ENCODE measurements around the gene SLC25A10.

SLC25A10 gene

GRCh38 chr17:81695211-81695610, 16.9 kb upstream of the SLC25A10 start:
- H3K18ac ChIP-seq (ENCODE audit: low read depth in 1 of 2, low read length in 2 of 2): no peak overlapping the region
- H3K4me2 ChIP-seq (ENCODE audit: low read length, poor library complexity, severe bottlenecking): no peak overlapping the region
- H2AK5ac ChIP-seq (ENCODE audit: low read length, severe bottlenecking): no peak overlapping the region
- H2BK12ac ChIP-seq (ENCODE audit: low read length in 2 of 2): no peak overlapping the region
- DNase-seq: no peak
- H3K36me3 ChIP-seq (ENCODE audit: control insufficient read depth in 1 of 2, insufficient read depth in 2 of 2, low read depth in 1 of 2, low read length in 2 of 2): peaks cover 91 to 92% of the 10 kb centered on the region in 2 experiments
- H2BK5ac ChIP-seq (ENCODE audit: low read depth, low read length, poor library complexity, severe bottlenecking): no peak overlapping the region
- peaks cover 31% of the 10 kb centered on the region for H3K79me1 ChIP-seq (replicated peaks; ENCODE audit: low read length, poor library complexity, severe bottlenecking)
- no peak overlapping the region for H2AFZ ChIP-seq (ENCODE audit: low read depth, low read length)
- no peak overlapping the region for H2BK120ac ChIP-seq (ENCODE audit: low read depth, low read length)
- H3K9ac ChIP-seq (ENCODE audit: low read length): no peak overlapping the region
- no peak overlapping the region for H3K27ac ChIP-seq (ENCODE audit: low read length, poor library complexity, severe bottlenecking)
- no peak overlapping the region for H2BK15ac ChIP-seq (ENCODE audit: low read depth, poor library complexity, severe bottlenecking)
- no peak overlapping the region for H3K23ac ChIP-seq (ENCODE audit: low read length in 2 of 2)
- no peak overlapping the region for H4K91ac ChIP-seq (ENCODE audit: low read length)
- no peaks in the 10 kb centered on the region for H3K9me3 ChIP-seq (ENCODE audit: control insufficient read depth, low read length)
- H3K4me1 ChIP-seq (ENCODE audit: control insufficient read depth, insufficient read depth, low read depth, low read length): peaks cover 5% of the 10 kb centered on the region
- H4K8ac ChIP-seq (ENCODE audit: low read length): no peak overlapping the region
- no peak overlapping the region for H3K4ac ChIP-seq (ENCODE audit: low read depth in 1 of 2, low read length in 2 of 2)
- no peaks in the 10 kb centered on the region for H3K27me3 ChIP-seq (ENCODE audit: control insufficient read depth in 1 of 2, insufficient read depth in 1 of 2, low read length in 2 of 2)
- WGBS: 93% methylated on average over 6 of the region's 6 CpGs
- H3K14ac ChIP-seq (ENCODE audit: low read length in 2 of 2): no peak overlapping the region
- H3K4me3 ChIP-seq (ENCODE audit: insufficient read depth in 1 of 2, low read depth in 1 of 2, low read length in 2 of 2): no peak overlapping the region

GRCh38 chr17:81695801-81696200, 16.3 kb upstream of the SLC25A10 start:
- Histone ChIP-seq H2AK5ac (ENCODE audit: low read length, severe bottlenecking) (no peak overlapping the region), H2BK12ac (ENCODE audit: low read length in 2 of 2) (no peak overlapping the region), H3K36me3 (ENCODE audit: control insufficient read depth in 1 of 2, insufficient read depth in 2 of 2, low read depth in 1 of 2, low read length in 2 of 2) (peaks cover 89 to 92% of the 10 kb centered on the region in 2 experiments), H3K9ac (ENCODE audit: low read length) (no peak overlapping the region), H4K91ac (ENCODE audit: low read length) (no peak overlapping the region), H3K23ac (ENCODE audit: low read length in 2 of 2) (no peak overlapping the region), H3K79me1 (replicated peaks; ENCODE audit: low read length, poor library complexity, severe bottlenecking) (peaks cover 32% of the 10 kb centered on the region), H3K4me2 (ENCODE audit: low read length, poor library complexity, severe bottlenecking) (no peak overlapping the region), H4K8ac (ENCODE audit: low read length) (no peak overlapping the region), H2BK120ac (ENCODE audit: low read depth, low read length) (no peak overlapping the region), H2BK15ac (ENCODE audit: low read depth, poor library complexity, severe bottlenecking) (no peak overlapping the region), H3K4me3 (ENCODE audit: insufficient read depth in 1 of 2, low read depth in 1 of 2, low read length in 2 of 2) (no peak overlapping the region), H3K27ac (ENCODE audit: low read length, poor library complexity, severe bottlenecking) (no peak overlapping the region), H3K14ac (ENCODE audit: low read length in 2 of 2) (no peak overlapping the region), H3K4ac (ENCODE audit: low read depth in 1 of 2, low read length in 2 of 2) (no peak overlapping the region), H2BK5ac (ENCODE audit: low read depth, low read length, poor library complexity, severe bottlenecking) (no peak overlapping the region), H3K9me3 (ENCODE audit: control insufficient read depth, low read length) (no peaks in the 10 kb centered on the region), H3K4me1 (ENCODE audit: control insufficient read depth, insufficient read depth, low read depth, low read length) (peaks cover 6% of the 10 kb centered on the region), H3K27me3 (ENCODE audit: control insufficient read depth in 1 of 2, insufficient read depth in 1 of 2, low read length in 2 of 2) (no peaks in the 10 kb centered on the region), H2AFZ (ENCODE audit: low read depth, low read length) (no peak overlapping the region), H3K18ac (ENCODE audit: low read depth in 1 of 2, low read length in 2 of 2) (no peak overlapping the region)
- WGBS: 98% methylated on average over 22 of the region's 22 CpGs
- no peak for DNase-seq

GRCh38 chr17:81696218-81696941, 15.7 kb upstream of the SLC25A10 start:
- Histone ChIP-seq H2BK12ac (ENCODE audit: low read length in 2 of 2) (no peak overlapping the region), H3K9me3 (ENCODE audit: control insufficient read depth, low read length) (no peaks in the 10 kb centered on the region)

GRCh38 chr17:81697261-81698044, 14.6 kb upstream of the SLC25A10 start:
- no peak overlapping the region for H3K23ac ChIP-seq (ENCODE audit: low read length in 2 of 2)
- H2BK15ac ChIP-seq (ENCODE audit: low read depth, poor library complexity, severe bottlenecking): no peak overlapping the region
- H2BK120ac ChIP-seq (ENCODE audit: low read depth, low read length): no peak overlapping the region
- WGBS: 92% methylated on average over 24 of the region's 25 CpGs
- no peak overlapping the region for H3K4me3 ChIP-seq (ENCODE audit: insufficient read depth in 1 of 2, low read depth in 1 of 2, low read length in 2 of 2)
- H3K36me3 ChIP-seq (ENCODE audit: control insufficient read depth in 1 of 2, insufficient read depth in 2 of 2, low read depth in 1 of 2, low read length in 2 of 2): peaks cover 86 to 91% of the 10 kb centered on the region in 2 experiments
- H3K14ac ChIP-seq (ENCODE audit: low read length in 2 of 2): no peak overlapping the region
- H3K4me1 ChIP-seq (ENCODE audit: control insufficient read depth, insufficient read depth, low read depth, low read length): peaks cover 18% of the 10 kb centered on the region
- H3K27ac ChIP-seq (ENCODE audit: low read length, poor library complexity, severe bottlenecking): no peak overlapping the region
- H4K91ac ChIP-seq (ENCODE audit: low read length): no peak overlapping the region
- H3K9me3 ChIP-seq (ENCODE audit: control insufficient read depth, low read length): no peaks in the 10 kb centered on the region
- no peak overlapping the region for H2BK5ac ChIP-seq (ENCODE audit: low read depth, low read length, poor library complexity, severe bottlenecking)
- H3K4me2 ChIP-seq (ENCODE audit: low read length, poor library complexity, severe bottlenecking): no peak overlapping the region
- no peak overlapping the region for H2AK5ac ChIP-seq (ENCODE audit: low read length, severe bottlenecking)
- H3K9ac ChIP-seq (ENCODE audit: low read length): no peak overlapping the region
- H3K4ac ChIP-seq (ENCODE audit: low read depth in 1 of 2, low read length in 2 of 2): no peak overlapping the region
- H2AFZ ChIP-seq (ENCODE audit: low read depth, low read length): no peak overlapping the region
- no peaks in the 10 kb centered on the region for H3K27me3 ChIP-seq (ENCODE audit: control insufficient read depth in 1 of 2, insufficient read depth in 1 of 2, low read length in 2 of 2)
- H2BK12ac ChIP-seq (ENCODE audit: low read length in 2 of 2): no peak overlapping the region
- no peak overlapping the region for H3K18ac ChIP-seq (ENCODE audit: low read depth in 1 of 2, low read length in 2 of 2)
- no peak overlapping the region for H4K8ac ChIP-seq (ENCODE audit: low read length)
- peaks cover 24% of the 10 kb centered on the region for H3K79me1 ChIP-seq (replicated peaks; ENCODE audit: low read length, poor library complexity, severe bottlenecking)
- no peak for DNase-seq

More at GRCh38 chr17:81696218-81696941, 15.7 kb upstream of the SLC25A10 start:
- Histone ChIP-seq H2AFZ (ENCODE audit: low read depth, low read length) (no peak overlapping the region), H2BK120ac (ENCODE audit: low read depth, low read length) (no peak overlapping the region), H3K4ac (ENCODE audit: low read depth in 1 of 2, low read length in 2 of 2) (no peak overlapping the region), H2BK5ac (ENCODE audit: low read depth, low read length, poor library complexity, severe bottlenecking) (no peak overlapping the region), H3K4me3 (ENCODE audit: insufficient read depth in 1 of 2, low read depth in 1 of 2, low read length in 2 of 2) (no peak overlapping the region), H4K91ac (ENCODE audit: low read length) (no peak overlapping the region), H3K79me1 (replicated peaks; ENCODE audit: low read length, poor library complexity, severe bottlenecking) (peaks cover 30% of the 10 kb centered on the region), H3K23ac (ENCODE audit: low read length in 2 of 2) (no peak overlapping the region), H3K4me1 (ENCODE audit: control insufficient read depth, insufficient read depth, low read depth, low read length) (peaks cover 9% of the 10 kb centered on the region), H3K18ac (ENCODE audit: low read depth in 1 of 2, low read length in 2 of 2) (no peak overlapping the region), H3K27ac (ENCODE audit: low read length, poor library complexity, severe bottlenecking) (no peak overlapping the region), H4K8ac (ENCODE audit: low read length) (no peak overlapping the region), H3K4me2 (ENCODE audit: low read length, poor library complexity, severe bottlenecking) (no peak overlapping the region), H3K9ac (ENCODE audit: low read length) (no peak overlapping the region), H3K27me3 (ENCODE audit: control insufficient read depth in 1 of 2, insufficient read depth in 1 of 2, low read length in 2 of 2) (no peaks in the 10 kb centered on the region), H3K14ac (ENCODE audit: low read length in 2 of 2) (no peak overlapping the region), H2BK15ac (ENCODE audit: low read depth, poor library complexity, severe bottlenecking) (no peak overlapping the region), H3K36me3 (ENCODE audit: control insufficient read depth in 1 of 2, insufficient read depth in 2 of 2, low read depth in 1 of 2, low read length in 2 of 2) (peaks cover 89 to 92% of the 10 kb centered on the region in 2 experiments), H2AK5ac (ENCODE audit: low read length, severe bottlenecking) (no peak overlapping the region)
- no peak for DNase-seq
- WGBS: 96% methylated on average over 40 of the region's 40 CpGs

All from mesenchymal stem cell (in vitro differentiated cells and primary cell).